Measurements from ENCODE around the gene KIAA0825.

Gene KIAA0825

GRCh38 chr5:94197970-94198369 is 420.4 kb downstream of the KIAA0825 start:
- H3K4me3 ChIP-seq (replicated peaks; ENCODE audit: low read depth, low read length): no peak overlapping the region
- no peak for DNase-seq (ENCODE audit: extremely low read depth, low read depth)
- TF ChIP-seq CTCF (IDR thresholded peaks at IDR 0.05; ENCODE audit: low read depth, low read length, missing control alignments): no peak

DNA sequence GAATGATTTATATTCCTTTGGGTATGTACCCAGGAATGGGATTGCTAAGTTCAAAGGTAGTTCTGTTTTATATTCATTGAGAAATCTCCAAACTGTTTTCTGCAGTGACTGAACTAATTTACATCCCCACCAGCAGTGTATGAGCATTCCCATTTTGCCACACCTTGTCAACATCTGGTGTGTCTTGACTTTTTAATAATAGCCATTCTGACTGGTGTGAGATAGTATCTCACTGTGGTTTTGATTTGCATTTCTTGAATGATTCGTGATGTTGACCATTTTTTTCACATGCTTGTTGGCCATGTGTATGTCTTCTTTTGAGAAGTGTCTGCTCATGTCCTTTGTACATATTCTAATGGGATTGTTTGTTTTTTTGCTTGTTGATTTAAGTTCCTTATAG is 421.5 kb downstream of the KIAA0825 start:
- no peak for DNase-seq (ENCODE audit: extremely low read depth, low read depth)
- H3K4me3 ChIP-seq (replicated peaks; ENCODE audit: low read depth, low read length): no peak overlapping the region
- TF ChIP-seq CTCF (IDR thresholded peaks at IDR 0.05; ENCODE audit: low read depth, low read length, missing control alignments): no peak

GRCh38 chr5:94192658-94193391 is 425.6 kb downstream of the KIAA0825 start:
- H3K4me3 ChIP-seq (replicated peaks; ENCODE audit: low read depth, low read length): no peak overlapping the region
- TF ChIP-seq CTCF (IDR thresholded peaks at IDR 0.05; ENCODE audit: low read depth, low read length, missing control alignments): no peak
- DNase-seq (ENCODE audit: extremely low read depth, low read depth): no peak

DNA sequence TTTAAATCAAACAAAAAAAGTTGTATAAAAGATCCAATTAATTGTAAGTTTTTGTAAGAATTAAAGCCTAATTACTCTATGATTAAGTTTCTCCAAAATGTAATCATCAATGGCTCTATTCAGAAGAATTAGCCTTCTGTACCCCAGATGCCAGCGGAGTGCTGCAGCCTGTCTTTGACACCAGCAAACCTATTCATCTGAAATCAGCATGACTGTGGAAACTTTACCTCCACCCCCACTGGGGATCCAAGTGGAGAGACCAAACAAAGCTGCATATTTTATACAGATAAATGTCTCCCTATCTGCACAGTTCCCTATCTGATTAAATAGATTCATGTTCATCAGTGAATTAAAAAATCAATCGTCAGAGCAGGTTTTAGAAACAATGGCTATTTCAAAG is 426.8 kb downstream of the KIAA0825 start:
- H3K4me3 ChIP-seq (replicated peaks; ENCODE audit: low read depth, low read length): no peak overlapping the region
- DNase-seq (ENCODE audit: extremely low read depth, low read depth): no peak
- TF ChIP-seq CTCF (IDR thresholded peaks at IDR 0.05; ENCODE audit: low read depth, low read length, missing control alignments): no peak

- no peak for DNase-seq (ENCODE audit: extremely low read depth, low read depth)
- TF ChIP-seq CTCF (IDR thresholded peaks at IDR 0.05; ENCODE audit: low read depth, low read length, missing control alignments): no peak
- H3K4me3 ChIP-seq (replicated peaks; ENCODE audit: low read depth, low read length): no peak overlapping the region
These were observed 429.7 kb downstream of the KIAA0825 start for GRCh38 chr5:94188725-94189124.

- no peak overlapping the region for H3K4me3 ChIP-seq (replicated peaks; ENCODE audit: low read depth, low read length)
- DNase-seq (ENCODE audit: extremely low read depth, low read depth): no peak
- no peak for TF ChIP-seq CTCF (IDR thresholded peaks at IDR 0.05; ENCODE audit: low read depth, low read length, missing control alignments)
These were observed 433.5 kb downstream of the KIAA0825 start for GRCh38 chr5:94184870-94185269.

- TF ChIP-seq CTCF (IDR thresholded peaks at IDR 0.05; ENCODE audit: low read depth, low read length, missing control alignments): no peak
- H3K4me3 ChIP-seq (replicated peaks; ENCODE audit: low read depth, low read length): no peak overlapping the region
- DNase-seq (ENCODE audit: extremely low read depth, low read depth): no peak
These were observed 436.5 kb downstream of the KIAA0825 start for GRCh38 chr5:94181895-94182294.
